NOMO-1 treated with dmso at 0.1 percent for 144 hours (cell line): ENCODE measurements around the gene EID3.
"Not testable (repeated sequence)": the region's sequence is repeated elsewhere in the genome, so short reads cannot be mapped to it uniquely, and the experiment has no call there.

Source experiments
- DNase-seq: peaks from one replicate; lab custom pipeline; 2025; ENCODE audit not compliant: unreplicated experiment; lab: John Stamatoyannopoulos, UW

Gene EID3

DNA sequence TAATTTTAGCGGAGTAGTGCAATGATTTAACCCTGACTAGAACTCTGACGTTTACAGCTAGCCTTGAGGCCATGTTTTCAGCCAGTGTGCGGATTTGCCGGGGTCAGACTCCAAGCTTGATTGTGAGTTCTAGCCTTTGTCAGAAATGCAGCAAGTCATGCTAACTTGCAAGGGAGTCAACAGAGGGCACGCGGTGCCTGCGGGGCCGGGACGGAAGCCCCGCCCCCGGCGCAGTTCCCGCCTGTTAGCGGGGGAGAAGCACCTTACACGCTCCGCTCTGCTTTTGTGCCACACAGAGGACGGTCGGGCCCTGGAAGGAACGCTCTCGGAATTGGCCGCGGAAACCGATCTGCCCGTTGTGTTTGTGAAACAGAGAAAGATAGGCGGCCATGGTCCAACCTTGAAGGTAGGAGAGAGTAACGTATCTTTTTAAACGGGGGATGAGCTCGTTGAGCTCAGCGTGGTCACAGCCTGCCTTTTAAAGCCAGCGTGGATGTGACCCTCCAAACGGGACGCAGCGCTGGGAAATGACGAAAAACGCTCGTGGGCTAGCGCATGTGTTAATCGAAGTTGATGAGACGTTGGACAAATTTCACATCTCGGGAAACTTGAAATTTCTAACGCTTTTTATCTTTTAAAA lies 14.8 kb upstream of the EID3 start:
- DNase-seq = peak; percentile 85

DNA sequence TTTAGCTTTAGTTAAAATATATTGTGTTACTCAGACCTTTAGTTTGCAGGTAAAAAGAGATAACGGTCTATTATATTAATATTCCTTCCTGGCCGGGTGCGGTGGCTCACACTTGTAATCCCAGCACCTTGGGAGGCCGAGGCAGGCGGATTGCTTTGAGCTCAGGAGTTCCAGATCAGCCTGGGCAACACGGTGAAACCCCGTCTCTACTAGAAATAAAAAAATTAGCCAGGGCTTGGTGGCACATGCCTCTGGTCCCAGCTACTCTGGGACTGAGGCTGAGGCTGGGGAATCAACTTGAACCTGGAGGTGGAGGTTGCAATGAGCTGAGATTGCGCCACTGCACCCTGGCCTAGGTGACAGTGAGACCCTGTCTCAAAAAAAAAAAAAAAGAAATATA lies 13.2 kb upstream of the EID3 start:
- no peak for DNase-seq

DNA sequence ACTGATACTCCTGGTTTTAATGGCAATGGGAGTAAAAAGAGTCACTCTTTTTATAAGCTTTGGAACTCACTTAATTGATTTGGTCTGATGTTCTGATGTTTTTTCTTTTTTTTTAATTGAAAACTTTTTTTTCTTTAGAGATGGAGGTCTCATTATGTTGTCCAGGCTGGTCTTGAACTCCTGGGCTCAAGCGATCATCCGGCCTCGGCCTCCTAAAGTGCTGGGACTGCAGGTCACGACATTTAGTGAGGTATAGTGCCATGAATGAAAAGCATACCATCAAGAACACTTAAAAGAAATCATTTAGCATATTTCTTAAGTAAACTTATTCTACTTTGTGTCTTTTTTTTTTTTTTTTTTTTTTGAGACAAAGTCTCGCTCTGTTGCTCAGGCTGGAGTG lies 12.7 kb upstream of the EID3 start:
- DNase-seq = no peak

DNA sequence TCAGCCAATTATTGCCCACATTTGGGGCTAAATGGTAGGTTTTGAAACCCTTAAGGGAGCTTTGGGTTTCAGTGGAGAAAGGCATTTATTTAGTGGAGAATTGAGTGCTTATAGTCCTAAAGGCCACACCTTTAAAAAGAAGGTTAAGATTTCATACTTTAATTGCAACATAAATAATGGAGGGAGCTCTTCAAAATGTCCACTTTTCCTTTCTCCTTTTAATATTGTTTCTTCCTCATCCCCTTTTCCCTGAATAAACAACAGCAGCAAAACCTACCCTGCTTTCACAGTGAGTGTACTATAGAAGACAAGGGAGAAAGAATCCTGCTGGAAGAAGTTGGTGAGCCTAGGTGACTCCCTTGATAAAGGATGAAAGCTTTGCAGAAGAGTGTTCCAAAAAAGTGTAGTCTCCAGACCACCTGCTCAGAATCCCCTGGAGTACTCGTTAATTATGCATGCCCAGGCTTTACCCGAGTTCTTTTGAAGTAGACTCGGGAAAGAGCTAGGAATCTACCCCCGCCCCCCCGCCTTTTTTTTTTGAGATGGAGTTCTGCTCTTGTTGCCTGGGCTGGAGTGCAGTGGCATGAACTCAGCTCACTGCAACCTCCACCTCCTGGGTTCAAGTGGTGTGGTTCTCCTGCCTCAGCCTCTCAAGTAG lies 11.5 kb upstream of the EID3 start:
- no peak for DNase-seq

DNA sequence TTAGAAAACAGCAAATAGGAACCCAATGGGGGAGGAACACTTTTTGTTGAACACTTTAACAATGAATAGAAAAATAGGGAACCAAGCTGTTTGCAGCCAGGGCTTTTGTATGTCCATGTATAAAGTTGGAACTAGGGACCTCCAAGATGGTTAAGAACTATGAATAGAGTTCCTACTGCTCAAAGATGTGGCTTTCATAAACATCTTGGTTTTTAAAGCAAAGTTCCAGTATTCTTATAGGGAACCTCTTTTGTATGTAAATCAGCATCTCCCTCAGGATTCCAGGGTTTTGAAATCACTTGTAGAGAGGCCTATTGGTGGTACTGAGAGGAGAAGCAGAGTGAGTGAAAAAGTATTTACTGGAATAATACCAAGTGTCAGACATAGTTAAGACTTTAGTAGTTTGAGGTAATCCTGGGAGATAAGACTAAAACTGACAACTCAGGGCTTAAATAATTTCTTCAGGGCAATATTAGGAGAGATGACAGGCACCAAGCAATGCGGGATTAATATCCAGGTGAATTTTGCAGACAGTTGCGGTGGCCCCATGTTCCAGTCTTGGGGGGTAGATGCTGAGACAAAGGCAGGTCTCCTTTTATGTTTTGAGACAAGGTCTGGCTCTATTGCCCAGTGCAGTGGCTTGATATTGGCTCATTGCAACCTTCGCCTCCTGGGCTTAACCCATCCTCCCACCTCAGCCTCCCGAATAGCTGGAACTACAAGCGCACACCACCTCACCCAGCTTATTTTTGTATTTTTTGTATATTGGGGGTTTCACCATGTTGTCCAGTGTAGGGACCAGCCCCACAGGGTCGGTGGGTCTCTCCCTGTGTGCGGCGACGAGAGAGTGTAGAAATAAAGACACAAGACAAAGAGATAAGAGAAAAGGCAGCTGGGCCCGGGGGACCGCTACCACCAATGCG lies 10.4 kb upstream of the EID3 start:
- no peak for DNase-seq

DNA sequence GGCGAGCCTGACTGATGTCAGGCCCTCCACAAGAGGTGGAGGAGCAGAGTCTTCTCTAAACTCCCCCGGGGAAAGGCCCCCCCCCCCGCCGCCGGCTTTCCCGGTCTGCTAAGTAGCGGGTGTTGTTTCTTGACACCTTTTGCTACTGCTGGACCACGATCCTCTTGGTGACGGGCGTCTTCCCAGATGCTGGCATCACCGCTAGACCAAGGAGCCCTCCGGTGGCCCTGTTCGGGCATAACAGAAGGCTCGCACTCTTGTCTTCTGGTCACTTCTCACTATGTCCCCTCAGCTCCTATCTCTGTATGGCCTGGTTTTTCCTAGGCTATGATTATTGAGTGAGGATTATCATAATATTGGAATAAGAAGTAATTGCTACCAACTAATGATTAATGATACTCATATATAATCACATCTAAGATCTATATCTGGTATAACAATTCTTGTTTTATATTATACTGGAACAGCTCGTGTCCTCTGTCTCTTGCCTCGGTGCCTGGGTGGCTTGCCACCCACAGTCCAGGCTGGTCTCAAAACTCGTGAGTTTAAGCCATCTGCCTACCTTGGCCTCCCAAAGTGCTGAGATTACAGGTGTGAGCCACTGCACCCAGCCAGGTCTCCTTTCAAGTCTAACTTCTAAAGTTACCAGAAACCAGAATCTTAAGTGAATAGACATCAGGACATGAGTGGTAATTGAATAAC lies 9.2 kb upstream of the EID3 start:
- DNase-seq = not testable (repeated sequence)

DNA sequence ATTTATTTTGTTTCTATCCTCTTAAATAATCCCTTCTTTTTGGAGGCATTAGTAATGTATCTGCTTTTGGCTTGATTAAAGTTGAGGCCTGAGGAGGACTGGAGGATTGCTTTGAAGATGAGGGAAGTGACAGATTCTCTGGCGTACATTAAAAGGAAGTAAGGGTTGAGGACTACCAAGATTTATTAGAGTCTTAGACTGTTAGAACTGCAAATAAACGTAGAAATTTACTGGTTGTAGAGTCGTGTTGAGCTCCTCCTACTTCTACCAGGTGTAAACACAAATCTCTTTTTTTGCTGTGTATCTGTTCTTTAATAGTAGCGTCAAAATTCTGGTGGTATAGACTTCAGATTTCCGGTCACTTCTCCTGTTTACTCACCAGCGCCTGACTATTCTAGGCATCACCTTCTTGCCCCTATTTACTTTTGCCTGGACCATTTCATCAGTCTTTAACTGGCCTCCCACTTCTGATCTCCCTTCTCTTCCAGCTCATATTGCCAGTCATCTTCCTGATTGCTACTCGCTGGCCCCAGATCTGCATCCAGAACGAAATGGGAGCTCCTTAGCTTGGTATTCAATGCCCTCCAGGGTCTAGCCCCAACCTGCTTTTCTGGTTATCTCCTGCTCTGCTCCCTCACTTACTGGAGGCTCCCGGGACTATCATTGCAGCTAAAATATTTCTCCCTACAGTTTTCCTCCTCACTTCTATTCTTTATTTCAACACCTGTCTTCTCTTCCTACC lies 8.4 kb upstream of the EID3 start:
- DNase-seq = no peak

DNA sequence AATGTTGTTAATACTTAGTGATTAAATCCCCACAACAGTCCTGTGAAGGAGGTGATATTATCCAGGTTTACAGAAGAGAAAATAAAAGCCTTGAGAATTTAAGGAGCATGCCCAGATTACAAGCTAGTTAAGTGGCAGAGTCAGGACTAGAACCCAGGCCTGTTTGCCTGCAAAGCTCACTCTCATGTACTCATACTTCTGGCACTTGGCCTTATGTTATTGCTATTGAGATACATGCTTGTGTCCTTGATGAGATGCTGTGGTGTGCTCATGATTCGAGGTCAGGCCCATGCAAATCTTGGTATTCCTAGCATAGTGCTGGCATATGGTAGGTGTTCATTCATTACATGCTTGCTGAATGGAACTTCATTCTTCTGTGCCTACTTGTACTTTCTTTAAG lies 7.6 kb upstream of the EID3 start:
- no peak for DNase-seq

DNA sequence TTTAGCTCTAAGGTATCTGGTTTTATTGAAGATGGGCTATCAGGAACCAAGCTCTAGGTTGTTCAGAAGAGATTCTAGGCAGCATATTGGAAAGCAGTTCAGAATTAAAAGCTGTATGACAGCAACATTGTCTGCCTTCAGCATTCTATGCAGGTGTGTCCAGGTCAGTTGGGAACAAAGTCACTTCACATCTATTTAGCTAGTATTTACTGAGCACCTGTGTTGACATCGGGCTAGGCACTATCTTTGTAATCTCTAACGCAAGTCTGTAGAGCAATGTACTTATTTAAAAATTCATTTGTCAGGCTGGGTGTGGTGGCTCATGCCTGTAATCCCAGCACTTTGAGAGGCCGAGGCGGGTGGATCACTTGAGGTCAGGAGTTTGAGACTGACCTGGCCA lies 6.8 kb upstream of the EID3 start:
- no peak for DNase-seq

DNA sequence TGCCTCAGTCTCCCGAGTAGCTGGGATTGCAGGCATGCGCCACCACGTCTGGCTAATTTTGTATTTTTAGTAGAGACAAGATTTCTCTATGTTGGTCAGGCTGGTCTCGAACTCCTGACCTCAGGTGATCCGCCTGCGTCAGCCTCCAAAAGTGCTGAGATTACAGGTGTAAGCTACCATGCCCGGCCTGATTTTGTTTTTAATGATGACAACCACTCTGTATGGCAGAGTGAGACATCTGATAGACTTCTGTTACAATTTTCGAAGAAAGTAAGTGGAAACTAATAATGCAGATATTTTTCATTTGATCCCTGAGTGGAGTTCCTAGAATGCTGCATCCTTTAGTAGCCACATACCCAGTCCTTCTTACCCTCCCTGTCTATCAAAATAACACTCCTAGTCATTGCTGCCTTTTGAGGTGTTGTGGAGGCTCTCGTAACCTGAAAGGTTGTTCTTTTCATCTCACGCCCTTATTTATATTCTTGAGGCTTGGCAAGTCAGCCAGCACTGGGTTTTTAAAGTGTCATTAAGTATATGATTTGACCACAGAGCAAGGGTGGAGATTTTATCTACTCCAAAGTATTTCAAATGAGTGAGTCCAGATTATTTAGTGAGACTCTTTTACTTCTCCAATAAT lies 5.9 kb upstream of the EID3 start:
- no peak for DNase-seq

DNA sequence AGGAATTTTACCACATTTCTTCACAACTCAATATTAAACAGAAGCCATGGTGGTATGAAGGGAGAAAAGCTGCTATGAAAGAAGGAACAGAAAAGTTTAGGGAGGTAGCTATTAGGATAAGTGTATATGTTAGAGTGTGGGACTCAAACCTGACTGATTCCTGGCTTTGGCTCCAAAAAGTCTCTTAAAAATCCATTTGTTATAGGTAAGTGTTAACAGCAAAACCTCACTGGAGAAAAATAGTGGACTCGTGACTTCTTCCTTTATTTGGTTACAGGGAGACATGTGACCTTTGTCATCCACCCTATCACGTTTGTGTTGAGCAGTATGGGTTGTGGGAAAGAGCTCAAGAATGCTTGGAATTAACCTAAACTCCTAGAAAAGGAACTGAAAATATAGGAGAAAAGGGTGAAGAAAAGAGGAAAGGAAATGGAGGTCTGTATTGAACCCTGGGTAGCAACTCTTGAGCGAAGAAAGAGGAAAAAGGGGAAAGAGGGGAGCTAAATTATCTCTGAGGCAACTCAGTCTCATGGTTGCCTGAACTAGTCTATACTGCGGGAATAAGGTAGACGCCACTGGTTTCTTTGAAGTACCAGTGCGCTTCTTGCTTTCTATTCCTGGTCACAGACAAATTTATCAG lies 3.6 kb upstream of the EID3 start:
- no peak for DNase-seq

DNA sequence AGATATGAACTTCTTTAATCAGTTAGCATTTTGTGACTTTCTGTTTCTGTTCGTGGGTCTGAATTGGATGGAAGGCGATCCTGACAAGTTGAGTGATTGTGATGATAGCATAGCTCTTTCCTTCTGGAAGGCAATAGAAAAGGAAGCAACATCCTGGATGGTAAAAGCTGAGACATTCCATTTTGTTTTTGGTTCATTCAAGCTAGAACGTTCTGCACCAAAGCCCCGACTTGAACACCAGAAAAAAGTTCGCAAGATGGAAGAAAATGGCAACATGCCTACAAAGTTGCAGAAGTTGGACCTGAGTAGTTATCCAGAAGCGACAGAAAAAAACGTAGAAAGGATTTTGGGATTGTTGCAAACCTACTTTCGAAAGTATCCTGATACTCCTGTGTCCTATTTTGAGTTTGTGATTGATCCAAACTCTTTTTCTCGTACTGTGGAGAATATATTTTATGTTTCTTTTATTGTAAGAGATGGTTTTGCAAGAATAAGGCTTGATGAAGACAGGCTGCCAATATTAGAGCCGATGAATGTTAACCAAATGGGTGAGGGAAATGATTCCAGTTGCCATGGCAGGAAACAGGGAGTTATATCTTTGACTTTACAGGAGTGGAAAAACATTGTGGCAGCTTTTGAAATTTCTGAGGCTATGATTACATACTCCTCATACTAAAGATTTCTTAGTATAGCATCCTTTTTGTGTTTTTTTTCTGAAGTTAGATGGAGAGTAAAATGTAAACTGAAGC lies 896 bp downstream of the EID3 start:
- DNase-seq = no peak

DNA sequence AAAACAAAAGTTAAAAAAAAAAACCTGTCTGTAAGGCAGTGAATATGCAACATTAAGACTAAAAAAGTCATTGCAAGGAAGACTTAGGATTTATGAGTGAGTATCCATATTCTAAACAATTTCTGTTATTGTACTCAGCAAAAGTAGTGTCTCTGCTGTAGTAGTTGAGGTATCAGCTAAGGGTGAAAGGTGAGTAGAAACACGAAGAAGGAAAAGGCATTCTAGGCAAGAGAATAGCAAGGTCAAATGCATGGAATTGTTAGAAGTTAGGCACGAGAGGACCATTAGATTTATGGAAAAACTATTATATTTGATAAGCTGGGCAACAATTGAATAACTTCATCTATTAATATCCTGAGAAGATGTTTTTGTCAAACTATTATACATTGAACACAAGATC lies 1.8 kb downstream of the EID3 start:
- DNase-seq = no peak

DNA sequence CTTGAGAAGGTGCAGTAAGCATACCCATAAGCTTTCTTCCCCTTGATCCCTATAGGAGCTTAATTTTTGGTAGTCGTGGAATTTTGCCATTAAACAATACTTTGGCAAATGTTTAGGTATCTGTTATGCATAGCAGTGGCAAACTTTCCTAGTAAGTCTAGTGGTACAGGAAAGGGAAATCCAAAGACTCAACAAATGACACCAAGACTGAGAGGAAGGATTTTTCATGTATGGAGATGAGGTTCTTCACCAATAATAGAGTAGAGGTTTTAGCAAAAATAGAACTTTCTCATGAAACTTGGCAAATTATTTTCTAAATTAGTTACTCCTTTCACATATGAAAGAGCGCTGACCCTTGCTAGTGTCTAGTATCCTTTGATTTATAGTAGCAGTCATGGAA lies 2.8 kb downstream of the EID3 start:
- no peak for DNase-seq

DNA sequence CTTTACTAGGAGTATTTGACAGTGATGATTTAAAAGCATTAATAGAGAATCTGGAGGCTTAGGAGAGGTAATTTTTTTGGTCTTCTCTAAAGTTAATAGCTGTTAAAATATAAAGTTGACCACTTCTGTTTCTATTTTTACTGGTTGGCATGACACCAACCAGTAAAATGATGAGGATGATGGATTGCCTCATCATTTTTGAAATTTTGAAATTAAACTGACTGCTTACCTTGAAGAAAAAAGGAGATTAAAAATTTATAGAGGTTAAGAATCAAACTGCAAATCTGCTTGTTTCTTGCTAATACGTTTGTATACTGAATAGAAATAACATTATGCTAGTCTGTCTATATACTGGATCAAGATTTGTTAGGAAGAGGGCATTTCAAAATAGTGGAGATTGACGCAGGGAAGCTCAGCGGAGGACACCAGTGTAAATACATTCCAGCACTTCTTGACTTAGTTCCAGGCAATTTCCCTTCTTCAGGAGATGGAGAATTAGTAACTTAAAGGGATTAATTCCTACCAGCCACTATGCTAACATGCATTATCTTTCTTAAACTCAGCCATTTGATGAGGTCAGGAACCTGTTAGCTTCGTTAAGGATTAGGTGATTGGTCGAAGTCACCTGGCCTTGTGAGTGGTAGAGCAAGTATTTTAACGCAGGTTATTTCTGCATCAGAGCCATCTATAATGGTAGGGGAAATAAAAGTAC lies 3.6 kb downstream of the EID3 start:
- DNase-seq = no peak

DNA sequence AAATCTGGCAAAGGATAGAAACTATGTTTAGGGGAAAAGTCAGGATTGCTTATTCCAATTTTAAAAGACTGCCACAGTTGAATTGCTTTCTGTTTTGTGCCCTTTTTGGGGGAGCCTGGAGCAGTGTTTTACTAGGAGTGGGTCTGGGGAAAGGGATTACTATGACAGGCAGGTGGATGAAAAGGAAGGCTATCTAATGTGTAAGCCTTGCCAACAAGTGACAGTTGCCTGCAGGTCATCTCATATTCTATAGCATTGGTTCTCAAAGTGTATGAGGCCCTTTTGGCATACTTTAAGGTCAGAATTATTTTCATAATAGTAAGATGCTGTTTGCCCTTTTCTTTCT lies 4.1 kb downstream of the EID3 start:
- DNase-seq = no peak

DNA sequence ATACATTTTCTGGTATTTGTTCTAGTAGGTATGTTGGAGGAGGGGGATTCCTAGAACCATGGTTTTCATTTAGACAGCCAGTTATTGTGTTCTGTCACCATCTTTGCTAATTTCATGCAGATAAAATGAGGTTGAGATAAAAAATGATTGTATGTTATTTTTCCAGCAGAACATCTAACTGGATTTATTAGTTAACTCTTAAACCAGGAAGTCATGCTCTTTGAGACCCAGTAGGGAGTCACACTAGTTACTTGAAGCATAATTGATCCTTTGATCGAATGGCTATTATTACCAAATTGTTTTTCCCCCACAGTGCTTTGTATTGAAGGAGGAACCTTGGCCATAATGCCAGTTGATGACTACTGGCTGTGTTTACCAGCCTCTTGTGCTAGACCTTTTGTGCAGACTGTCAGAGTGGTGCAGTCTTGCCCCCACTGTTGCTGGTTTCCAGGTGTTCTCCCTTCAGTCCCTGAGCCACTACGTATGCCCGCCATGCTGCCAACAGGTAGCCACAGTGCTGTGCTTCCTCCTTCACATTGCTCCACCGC lies 6.0 kb downstream of the EID3 start:
- no peak for DNase-seq
